Ascending aorta (tissue), 2 donors: ENCODE measurements around the gene MCTP1. TPM values are rescaled to one million over a fixed set of nuclear protein-coding genes. Genes with fewer than 3 reads are reported as not detected.
A peak's percentile ranks its signal among the peaks of the same experiment; 100 is the strongest.

Source experiments
- DNase-seq, 2 donors: peaks; one replicate each; pipeline ENCODE4 v3.0.0-alpha.2; 2019; ENCODE audit warnings: low spot score in 2 of 2
- H3K27ac ChIP-seq, 2 donors: fragments of 200-600 bp; sonication (generic); one replicate each; pipeline ENCODE4 v1.5.1; 2016 to 2017; ENCODE audit warnings: mild to moderate bottlenecking in 1 of 2
- H3K27me3 ChIP-seq: fragments of 200-600 bp; sonication (generic); one replicate; pipeline ENCODE4 v1.5.1; 2017
- H3K36me3 ChIP-seq, 2 donors: fragments of 200-600 bp; sonication (generic); one replicate each; pipeline ENCODE4 v1.5.1; 2016
- H3K4me1 ChIP-seq, 2 donors: fragments of 200-600 bp; sonication (generic); one replicate each; pipeline ENCODE4 v1.5.1; 2016 to 2017; ENCODE audit warnings: mild to moderate bottlenecking in 1 of 2
- H3K4me3 ChIP-seq, 2 donors: fragments of 200-600 bp; sonication (generic); one replicate each; pipeline ENCODE4 v1.5.1; 2016 to 2017; ENCODE audit warnings: mild to moderate bottlenecking in 1 of 2
- H3K9me3 ChIP-seq, 2 donors: fragments of 200-600 bp; sonication (generic); one replicate each; pipeline ENCODE4 v1.5.1; 2016
- CTCF ChIP-seq, 3 experiments: fragments of 200-600 bp in 2 of 3; fragments of 450-650 bp in 1 of 3; sonication (generic) in 2 of 3; IDR thresholded peaks; one replicate each; pipeline ENCODE4 v1.5.1; 2016 to 2019; ENCODE audit warnings: antibody characterized with exemption in 3 of 3, mild to moderate bottlenecking in 1 of 3, moderate library complexity in 1 of 3
- intact Hi-C: fragments of 100-400 bp; cut with DNase I; formaldehyde crosslinking; loops from one replicate; pipeline ENCODE4 v1.15.1; 2023
- total RNA-seq: library from RNA; depleted of rRNA; stranded (reverse); fragments of >200 nt; gene quantifications from one replicate; pipeline ENCODE4 v1.1.0, GENCODE V29; 2016

MCTP1 gene
- 112 TPM for total RNA-seq

- intact Hi-C loops, result no loop called here
- Histone ChIP-seq H3K27ac (no peak within 1 kb of the TSS), H3K4me1 (peaks cover 6 to 10% of the 10 kb centered on the region in 2 donors), H3K36me3 (no peaks in the 10 kb centered on the region), H3K27me3 (peaks cover 5% of the 10 kb centered on the region), H3K9me3 (no peaks in the 10 kb centered on the region), H3K4me3 (peak within 1 kb of the TSS; percentile 54 to 72)
- TF ChIP-seq CTCF (IDR thresholded peaks at IDR 0.05), result no peak
- DNase-seq, result no peak
Measured at GRCh38 chr5:95284572-95285408, at the start of gene MCTP1. MCTP1 (minus strand) TSS chr5:95285094.

GRCh38 chr5:95332158-95332557 is 47.3 kb upstream of the MCTP1 start:
- intact Hi-C loops, result no loop called here
- TF ChIP-seq CTCF (IDR thresholded peaks at IDR 0.05), result no peak
- H3K27me3 ChIP-seq, result no peaks in the 10 kb centered on the region
- no peaks in the 10 kb centered on the region for H3K4me1 ChIP-seq
- no peak overlapping the region for H3K4me3 ChIP-seq
- no peaks in the 10 kb centered on the region for H3K36me3 ChIP-seq
- no peak for DNase-seq
- no peak overlapping the region for H3K27ac ChIP-seq
- H3K9me3 ChIP-seq, result no peaks in the 10 kb centered on the region

- H3K27me3 ChIP-seq, result no peaks in the 10 kb centered on the region
- intact Hi-C loops, result no loop called here
- no peak overlapping the region for H3K27ac ChIP-seq
- no peaks in the 10 kb centered on the region for H3K4me1 ChIP-seq
- TF ChIP-seq CTCF (IDR thresholded peaks at IDR 0.05), result no peak
- H3K36me3 ChIP-seq, result no peaks in the 10 kb centered on the region
- DNase-seq, result no peak
- no peaks in the 10 kb centered on the region for H3K9me3 ChIP-seq
- no peak overlapping the region for H3K4me3 ChIP-seq
Measured at GRCh38 chr5:95331358-95331757, 46.5 kb upstream of the MCTP1 start.

GRCh38 chr5:95327211-95327610 is 42.3 kb upstream of the MCTP1 start:
- H3K4me1 ChIP-seq, result no peaks in the 10 kb centered on the region
- no peak overlapping the region for H3K4me3 ChIP-seq
- no peaks in the 10 kb centered on the region for H3K27me3 ChIP-seq
- H3K36me3 ChIP-seq, result no peaks in the 10 kb centered on the region
- no peak overlapping the region for H3K27ac ChIP-seq
- intact Hi-C loops, result no loop called here
- DNase-seq, result no peak
- no peak for TF ChIP-seq CTCF (IDR thresholded peaks at IDR 0.05)
- no peaks in the 10 kb centered on the region for H3K9me3 ChIP-seq

- no peaks in the 10 kb centered on the region for H3K27me3 ChIP-seq
- H3K36me3 ChIP-seq, result no peaks in the 10 kb centered on the region
- DNase-seq, result no peak
- intact Hi-C loops, result no loop called here
- no peaks in the 10 kb centered on the region for H3K9me3 ChIP-seq
- H3K4me3 ChIP-seq, result no peak overlapping the region
- H3K27ac ChIP-seq, result no peak overlapping the region
- H3K4me1 ChIP-seq, result no peaks in the 10 kb centered on the region
- no peak for TF ChIP-seq CTCF (IDR thresholded peaks at IDR 0.05)
Measured at GRCh38 chr5:95317687-95318086, 32.8 kb upstream of the MCTP1 start.
